ENCODE data around the gene POM121L2.
A peak's percentile ranks its signal among the peaks of the same experiment; 100 is the strongest.

- TF ChIP-seq EZH2 (IDR thresholded peaks at IDR 0.05; ENCODE audit: insufficient read depth, poor library complexity, severe bottlenecking), result no peak
- TF ChIP-seq EZH2phosphoT487 (IDR thresholded peaks at IDR 0.05; ENCODE audit: insufficient read depth, low read depth), result 0 out of 2 replicates have a peak, but pooled peaks have one; percentile 2
Observed at GRCh38 chr6:27287751-27288135, 24.3 kb downstream of the POM121L2 start.

Data from GM23248 (cell line).